HL-60 (cell line): ENCODE measurements around the gene WDR5B.

Source experiments
- DNase-seq, 2 experiments: peaks; one replicate each; pipeline ENCODE4 v3.0.0-alpha.2; 2010 to 2020; ENCODE audit warnings: low read depth in 1 of 2, low spot score in 1 of 2
- H3K27ac ChIP-seq: fragments of 250-450 bp; sonication (Bioruptor Pico); replicated peaks from 2 replicates; pipeline ENCODE4 v1.5.1; 2020; ENCODE audit warnings: mild to moderate bottlenecking, moderate library complexity
- H3K27me3 ChIP-seq: fragments of 250-450 bp; sonication (Bioruptor Pico); 2 replicates; pipeline ENCODE4 v1.5.1; 2021; ENCODE audit warnings: mild to moderate bottlenecking, moderate library complexity; ENCODE audit not compliant: insufficient read depth, poor library complexity, severe bottlenecking
- H3K4me3 ChIP-seq: replicated peaks from 2 replicates; pipeline ENCODE4 v1.5.1; 2011; ENCODE audit warnings: mild to moderate bottlenecking, control low read depth, low read length; ENCODE audit not compliant: insufficient read depth
- GABPA ChIP-seq: IDR thresholded peaks from 2 replicates; pipeline ENCODE4 v1.6.1; 2012; ENCODE audit warnings: low read depth
- POLR2AphosphoS5 ChIP-seq: IDR thresholded peaks from 2 replicates; pipeline ENCODE4 v1.6.1; 2012; ENCODE audit warnings: low read depth
- SPI1 ChIP-seq: IDR thresholded peaks from 2 replicates; pipeline ENCODE4 v1.6.1; 2012; ENCODE audit warnings: low read depth, mild to moderate bottlenecking, borderline replicate concordance
- TF ChIP-seq, protein P1 (sequence below): IDR thresholded peaks from one replicate; pipeline ENCODE4 v1.5.1; 2011; ENCODE audit warnings: low read length, control low read depth, inconsistent platforms; ENCODE audit not compliant: insufficient read depth
- TF ChIP-seq, protein P2 (sequence below): IDR thresholded peaks from 2 replicates; pipeline ENCODE4 v1.6.1; 2012; ENCODE audit warnings: low read depth; ENCODE audit not compliant: insufficient replicate concordance

WDR5B gene

DNA sequence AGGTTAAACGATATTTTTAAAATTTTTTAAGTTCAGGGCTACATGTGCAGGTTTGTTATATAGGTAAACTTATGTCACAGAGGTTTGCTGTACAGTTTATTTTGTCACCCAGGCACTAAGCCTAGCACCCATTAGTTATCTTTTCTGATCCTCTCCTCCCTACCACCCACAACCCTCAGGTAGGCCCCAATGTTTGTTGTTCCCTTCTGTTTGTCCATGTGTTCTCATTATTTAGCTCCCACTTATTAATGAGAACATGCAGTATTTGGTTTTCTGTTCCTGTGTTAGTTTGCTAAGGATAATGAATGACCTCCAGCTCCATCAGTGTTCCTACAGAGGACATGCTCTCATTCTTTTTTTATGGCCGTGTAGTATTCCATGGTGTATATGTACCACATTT lies 16.9 kb downstream of the WDR5B start:
- no peaks in the 10 kb centered on the region for H3K27me3 ChIP-seq
- TF ChIP-seq, protein P1, sequence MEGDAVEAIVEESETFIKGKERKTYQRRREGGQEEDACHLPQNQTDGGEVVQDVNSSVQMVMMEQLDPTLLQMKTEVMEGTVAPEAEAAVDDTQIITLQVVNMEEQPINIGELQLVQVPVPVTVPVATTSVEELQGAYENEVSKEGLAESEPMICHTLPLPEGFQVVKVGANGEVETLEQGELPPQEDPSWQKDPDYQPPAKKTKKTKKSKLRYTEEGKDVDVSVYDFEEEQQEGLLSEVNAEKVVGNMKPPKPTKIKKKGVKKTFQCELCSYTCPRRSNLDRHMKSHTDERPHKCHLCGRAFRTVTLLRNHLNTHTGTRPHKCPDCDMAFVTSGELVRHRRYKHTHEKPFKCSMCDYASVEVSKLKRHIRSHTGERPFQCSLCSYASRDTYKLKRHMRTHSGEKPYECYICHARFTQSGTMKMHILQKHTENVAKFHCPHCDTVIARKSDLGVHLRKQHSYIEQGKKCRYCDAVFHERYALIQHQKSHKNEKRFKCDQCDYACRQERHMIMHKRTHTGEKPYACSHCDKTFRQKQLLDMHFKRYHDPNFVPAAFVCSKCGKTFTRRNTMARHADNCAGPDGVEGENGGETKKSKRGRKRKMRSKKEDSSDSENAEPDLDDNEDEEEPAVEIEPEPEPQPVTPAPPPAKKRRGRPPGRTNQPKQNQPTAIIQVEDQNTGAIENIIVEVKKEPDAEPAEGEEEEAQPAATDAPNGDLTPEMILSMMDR: no peak
- TF ChIP-seq GABPA (no peak), SPI1 (no peak), POLR2AphosphoS5 (no peak)
- TF ChIP-seq, protein P2, sequence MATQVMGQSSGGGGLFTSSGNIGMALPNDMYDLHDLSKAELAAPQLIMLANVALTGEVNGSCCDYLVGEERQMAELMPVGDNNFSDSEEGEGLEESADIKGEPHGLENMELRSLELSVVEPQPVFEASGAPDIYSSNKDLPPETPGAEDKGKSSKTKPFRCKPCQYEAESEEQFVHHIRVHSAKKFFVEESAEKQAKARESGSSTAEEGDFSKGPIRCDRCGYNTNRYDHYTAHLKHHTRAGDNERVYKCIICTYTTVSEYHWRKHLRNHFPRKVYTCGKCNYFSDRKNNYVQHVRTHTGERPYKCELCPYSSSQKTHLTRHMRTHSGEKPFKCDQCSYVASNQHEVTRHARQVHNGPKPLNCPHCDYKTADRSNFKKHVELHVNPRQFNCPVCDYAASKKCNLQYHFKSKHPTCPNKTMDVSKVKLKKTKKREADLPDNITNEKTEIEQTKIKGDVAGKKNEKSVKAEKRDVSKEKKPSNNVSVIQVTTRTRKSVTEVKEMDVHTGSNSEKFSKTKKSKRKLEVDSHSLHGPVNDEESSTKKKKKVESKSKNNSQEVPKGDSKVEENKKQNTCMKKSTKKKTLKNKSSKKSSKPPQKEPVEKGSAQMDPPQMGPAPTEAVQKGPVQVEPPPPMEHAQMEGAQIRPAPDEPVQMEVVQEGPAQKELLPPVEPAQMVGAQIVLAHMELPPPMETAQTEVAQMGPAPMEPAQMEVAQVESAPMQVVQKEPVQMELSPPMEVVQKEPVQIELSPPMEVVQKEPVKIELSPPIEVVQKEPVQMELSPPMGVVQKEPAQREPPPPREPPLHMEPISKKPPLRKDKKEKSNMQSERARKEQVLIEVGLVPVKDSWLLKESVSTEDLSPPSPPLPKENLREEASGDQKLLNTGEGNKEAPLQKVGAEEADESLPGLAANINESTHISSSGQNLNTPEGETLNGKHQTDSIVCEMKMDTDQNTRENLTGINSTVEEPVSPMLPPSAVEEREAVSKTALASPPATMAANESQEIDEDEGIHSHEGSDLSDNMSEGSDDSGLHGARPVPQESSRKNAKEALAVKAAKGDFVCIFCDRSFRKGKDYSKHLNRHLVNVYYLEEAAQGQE: no peak
- no peak overlapping the region for H3K4me3 ChIP-seq
- H3K27ac ChIP-seq: no peak overlapping the region
- DNase-seq: no peak

DNA sequence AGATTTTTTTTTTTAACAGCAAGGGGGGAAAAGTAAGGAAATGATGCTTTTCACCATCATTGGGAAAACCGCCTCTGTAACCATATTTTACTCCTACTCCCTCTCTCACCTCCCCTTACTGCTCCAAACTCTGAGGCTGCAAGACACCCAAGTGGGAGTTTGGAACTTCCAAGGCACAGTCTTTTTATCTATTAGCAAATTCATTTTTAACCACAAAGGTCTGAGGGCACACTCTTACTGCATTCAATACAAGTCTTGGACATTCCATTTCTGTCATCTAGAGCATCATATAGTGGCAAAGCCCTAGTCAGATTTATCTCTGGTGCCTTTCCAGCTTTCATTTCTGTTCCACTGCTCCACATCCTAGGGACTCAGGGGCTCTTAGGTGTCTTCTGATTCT lies 18.7 kb downstream of the WDR5B start:
- TF ChIP-seq POLR2AphosphoS5 (no peak), GABPA (no peak), SPI1 (no peak)
- TF ChIP-seq, protein P2: no peak
- TF ChIP-seq, protein P1: no peak
- H3K27me3 ChIP-seq: no peaks in the 10 kb centered on the region
- no peak for DNase-seq
- no peak overlapping the region for H3K4me3 ChIP-seq
- H3K27ac ChIP-seq: no peak overlapping the region

DNA sequence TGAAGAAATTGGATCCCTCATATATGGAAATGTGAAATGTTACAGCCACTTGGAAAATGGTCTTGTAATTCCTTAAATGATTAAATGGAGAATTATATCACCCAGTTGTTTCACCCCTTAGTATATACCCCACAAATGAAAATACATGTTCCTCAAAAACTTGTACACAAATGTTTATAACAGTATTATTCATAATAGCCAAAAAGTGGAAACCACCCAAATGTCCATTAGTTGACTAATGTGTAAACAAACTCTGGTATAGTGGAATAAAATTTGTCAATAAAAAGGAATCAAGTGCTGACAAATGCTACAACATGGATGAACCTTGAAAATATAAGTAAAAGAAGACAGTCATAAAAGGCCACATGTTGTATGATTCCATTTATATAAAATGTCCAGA lies 19.4 kb downstream of the WDR5B start:
- Histone ChIP-seq H3K4me3 (no peak overlapping the region), H3K27ac (no peak overlapping the region), H3K27me3 (no peaks in the 10 kb centered on the region)
- TF ChIP-seq POLR2AphosphoS5 (no peak), GABPA (no peak), SPI1 (no peak)
- TF ChIP-seq, protein P1: no peak
- TF ChIP-seq, protein P2: no peak
- no peak for DNase-seq
